Trophoblast cell (in vitro differentiated cells and primary cell): ENCODE measurements around the gene TRIM13.

Experiments used
- DNase-seq, 2 donors: peaks; one replicate each; pipeline ENCODE4 v3.0.0-alpha.2; 2016
- H2AFZ ChIP-seq: 2 replicates; pipeline ENCODE4 v1.6.1; 2013; ENCODE audit warnings: low read length, moderate library complexity, mild to moderate bottlenecking; ENCODE audit not compliant: insufficient read depth, poor library complexity
- H2AK5ac ChIP-seq: 2 replicates; pipeline ENCODE4 v1.6.1; 2013; ENCODE audit warnings: mild to moderate bottlenecking, low read length
- H2BK120ac ChIP-seq: 2 replicates; pipeline ENCODE4 v1.6.1; 2013; ENCODE audit warnings: low read length, mild to moderate bottlenecking, moderate library complexity; ENCODE audit not compliant: insufficient read depth, poor library complexity
- H2BK12ac ChIP-seq: 2 replicates; pipeline ENCODE4 v1.6.1; 2013; ENCODE audit warnings: mild to moderate bottlenecking, low read length, moderate library complexity
- H2BK5ac ChIP-seq: 2 replicates; pipeline ENCODE4 v1.6.1; 2013; ENCODE audit warnings: low read length, low read depth, moderate library complexity, mild to moderate bottlenecking; ENCODE audit not compliant: poor library complexity
- H3K14ac ChIP-seq: 2 replicates; pipeline ENCODE4 v1.6.1; 2013; ENCODE audit warnings: mild to moderate bottlenecking, low read length
- H3K18ac ChIP-seq: 2 replicates; pipeline ENCODE4 v1.6.1; 2013; ENCODE audit warnings: mild to moderate bottlenecking, low read length
- H3K23ac ChIP-seq: 2 replicates; pipeline ENCODE4 v1.6.1; 2013; ENCODE audit warnings: low read length
- H3K27ac ChIP-seq: 2 replicates; pipeline ENCODE4 v1.5.1; 2013; ENCODE audit warnings: low read depth, mild to moderate bottlenecking, inconsistent platforms, low read length, moderate library complexity
- H3K27me3 ChIP-seq: 2 replicates; pipeline ENCODE4 v1.6.1; 2013; ENCODE audit warnings: inconsistent platforms, mild to moderate bottlenecking, low read length, moderate library complexity; ENCODE audit not compliant: insufficient read depth
- H3K36me3 ChIP-seq, 2 experiments: 1 replicate in 1 of 2; 2 replicates in 1 of 2; pipeline ENCODE4 v1.6.1; 2013; ENCODE audit warnings: low read length in 2 of 2, mild to moderate bottlenecking in 2 of 2, moderate library complexity in 1 of 2; ENCODE audit not compliant: insufficient read depth in 2 of 2, control insufficient read depth in 1 of 2
- H3K4ac ChIP-seq: 2 replicates; pipeline ENCODE4 v1.6.1; 2013; ENCODE audit warnings: low read depth, mild to moderate bottlenecking, low read length, moderate library complexity
- H3K4me1 ChIP-seq, 2 experiments: 1 replicate in 1 of 2; 2 replicates in 1 of 2; pipeline ENCODE4 v1.6.1; 2013; ENCODE audit warnings: low read length in 2 of 2, mild to moderate bottlenecking in 2 of 2, moderate library complexity in 1 of 2; ENCODE audit not compliant: insufficient read depth in 2 of 2, control insufficient read depth in 1 of 2
- H3K4me2 ChIP-seq: 2 replicates; pipeline ENCODE4 v1.6.1; 2013; ENCODE audit warnings: inconsistent platforms, mild to moderate bottlenecking, low read length, moderate library complexity
- H3K4me3 ChIP-seq: 2 replicates; pipeline ENCODE4 v1.5.1; 2013; ENCODE audit warnings: mild to moderate bottlenecking, low read depth, low read length, inconsistent platforms
- H3K79me1 ChIP-seq: one replicate; pipeline ENCODE4 v1.6.1; 2013; ENCODE audit warnings: low read length
- H3K79me2 ChIP-seq: 2 replicates; pipeline ENCODE4 v1.6.1; 2013; ENCODE audit warnings: low read length, mild to moderate bottlenecking; ENCODE audit not compliant: control insufficient read depth, insufficient read depth, poor library complexity
- H3K9ac ChIP-seq: 2 replicates; pipeline ENCODE4 v1.6.1; 2013; ENCODE audit warnings: mild to moderate bottlenecking, low read length
- H3K9me3 ChIP-seq: 2 replicates; pipeline ENCODE4 v1.6.1; 2013; ENCODE audit warnings: low read depth, mild to moderate bottlenecking, control low read depth, inconsistent platforms, low read length; ENCODE audit not compliant: insufficient read depth
- H4K12ac ChIP-seq: 2 replicates; pipeline ENCODE4 v1.6.1; 2013; ENCODE audit warnings: low read depth, mild to moderate bottlenecking, low read length, moderate library complexity
- H4K8ac ChIP-seq: 2 replicates; pipeline ENCODE4 v1.6.1; 2013; ENCODE audit warnings: low read depth, mild to moderate bottlenecking, low read length, moderate library complexity
- H4K91ac ChIP-seq: one replicate; pipeline ENCODE4 v1.6.1; 2013; ENCODE audit warnings: low read depth, mild to moderate bottlenecking, low read length, moderate library complexity
- WGBS: extraction: QIAGEN DNeasy Blood & Tissue Kit; methylation state at CpG from one replicate; pipeline ENCODE4 v1.1.7; 2013; ENCODE audit warnings: missing lambda C conversion rate; ENCODE audit not compliant: insufficient read length, insufficient coverage; ENCODE audit errors: extremely low coverage; 5-methylcytosine and 5-hydroxymethylcytosine counted together

Gene TRIM13

GRCh38 chr13:49954674-49955455, 42.0 kb upstream of the TRIM13 start:
- H2BK120ac ChIP-seq, result peak overlapping the region; percentile 71
- H2AFZ ChIP-seq, result no peak overlapping the region
- no peak overlapping the region for H2AK5ac ChIP-seq
- H3K23ac ChIP-seq, result no peak overlapping the region
- H3K14ac ChIP-seq, result no peak overlapping the region
- H3K79me2 ChIP-seq, result no peaks in the 10 kb centered on the region
- H3K27me3 ChIP-seq, result no peaks in the 10 kb centered on the region
- H4K91ac ChIP-seq, result peak overlapping the region; percentile 35
- no peak overlapping the region for H3K18ac ChIP-seq
- H3K36me3 ChIP-seq, result no peaks in the 10 kb centered on the region
- H3K4ac ChIP-seq, result peak overlapping the region; percentile 14
- H3K4me3 ChIP-seq, result no peak overlapping the region
- H3K4me1 ChIP-seq, result peaks cover 2% of the 10 kb centered on the region in 2 experiments
- no peak overlapping the region for H3K4me2 ChIP-seq
- H2BK5ac ChIP-seq, result no peak overlapping the region
- no peak overlapping the region for H4K12ac ChIP-seq
- DNase-seq, result peak; percentile 71 to 75
- no peaks in the 10 kb centered on the region for H3K9me3 ChIP-seq
- H3K9ac ChIP-seq, result no peak overlapping the region
- no CpG with 5 or more reads among the region's 2 CpGs for WGBS
- peak overlapping the region; percentile 39 for H2BK12ac ChIP-seq
- H4K8ac ChIP-seq, result no peak overlapping the region
- no peak overlapping the region for H3K27ac ChIP-seq
- peaks cover 10% of the 10 kb centered on the region for H3K79me1 ChIP-seq

- no peak overlapping the region for H2BK5ac ChIP-seq
- H3K4me3 ChIP-seq, result no peak overlapping the region
- no peak overlapping the region for H3K9ac ChIP-seq
- no CpG with 5 or more reads among the region's 3 CpGs for WGBS
- no peak overlapping the region for H2BK120ac ChIP-seq
- H3K18ac ChIP-seq, result no peak overlapping the region
- H3K36me3 ChIP-seq, result no peaks in the 10 kb centered on the region
- H4K8ac ChIP-seq, result no peak overlapping the region
- no peak overlapping the region for H3K14ac ChIP-seq
- H3K4ac ChIP-seq, result no peak overlapping the region
- H3K9me3 ChIP-seq, result no peaks in the 10 kb centered on the region
- H3K79me2 ChIP-seq, result no peaks in the 10 kb centered on the region
- H3K4me1 ChIP-seq, result peaks cover 2% of the 10 kb centered on the region in 2 experiments
- no peak for DNase-seq
- no peak overlapping the region for H3K4me2 ChIP-seq
- H4K91ac ChIP-seq, result no peak overlapping the region
- no peak overlapping the region for H2AK5ac ChIP-seq
- no peak overlapping the region for H4K12ac ChIP-seq
- no peaks in the 10 kb centered on the region for H3K27me3 ChIP-seq
- no peak overlapping the region for H2AFZ ChIP-seq
- H3K79me1 ChIP-seq, result peaks cover 10% of the 10 kb centered on the region
- no peak overlapping the region for H3K23ac ChIP-seq
- H2BK12ac ChIP-seq, result no peak overlapping the region
- H3K27ac ChIP-seq, result no peak overlapping the region
These were observed 40.7 kb upstream of the TRIM13 start for GRCh38 chr13:49956131-49956530.

- Histone ChIP-seq H4K91ac (no peak overlapping the region), H3K18ac (no peak overlapping the region), H3K4ac (no peak overlapping the region), H3K23ac (no peak overlapping the region), H3K4me1 (peaks cover 0 to 2% of the 10 kb centered on the region in 2 experiments), H3K9me3 (no peaks in the 10 kb centered on the region), H4K8ac (no peak overlapping the region), H3K36me3 (no peaks in the 10 kb centered on the region), H3K14ac (no peak overlapping the region), H3K27me3 (no peaks in the 10 kb centered on the region), H2BK120ac (no peak overlapping the region), H2BK12ac (no peak overlapping the region), H3K79me2 (no peaks in the 10 kb centered on the region), H4K12ac (no peak overlapping the region), H3K79me1 (peaks cover 6% of the 10 kb centered on the region), H3K27ac (no peak overlapping the region), H2AFZ (no peak overlapping the region), H3K4me2 (no peak overlapping the region), H3K4me3 (no peak overlapping the region), H2AK5ac (no peak overlapping the region), H3K9ac (no peak overlapping the region), H2BK5ac (no peak overlapping the region)
- no CpG with 5 or more reads among the region's 3 CpGs for WGBS
- DNase-seq, result no peak
These were observed 38.5 kb upstream of the TRIM13 start for GRCh38 chr13:49958321-49958720.

GRCh38 chr13:49967456-49967855, 29.4 kb upstream of the TRIM13 start:
- Histone ChIP-seq H3K79me2 (no peaks in the 10 kb centered on the region), H3K23ac (no peak overlapping the region), H3K4me1 (no peaks in the 10 kb centered on the region), H2BK12ac (no peak overlapping the region), H4K12ac (no peak overlapping the region), H3K9me3 (no peaks in the 10 kb centered on the region), H4K91ac (no peak overlapping the region), H3K79me1 (no peaks in the 10 kb centered on the region), H4K8ac (no peak overlapping the region), H3K14ac (no peak overlapping the region), H3K4ac (no peak overlapping the region), H2BK5ac (no peak overlapping the region), H3K4me3 (no peak overlapping the region), H3K9ac (no peak overlapping the region), H3K27ac (no peak overlapping the region), H3K18ac (no peak overlapping the region), H3K4me2 (no peak overlapping the region), H2AK5ac (no peak overlapping the region), H3K27me3 (no peaks in the 10 kb centered on the region), H3K36me3 (no peaks in the 10 kb centered on the region), H2BK120ac (no peak overlapping the region), H2AFZ (no peak overlapping the region)
- no peak for DNase-seq
- WGBS, result no CpG with 5 or more reads among the region's 4 CpGs
